Stimulated activated naive CD8-positive, alpha-beta T cell treated with anti-CD3 and anti-CD28 coated beads, Interleukin-15, amount 100 ng/mL, for 72 hours (primary cell): ENCODE data around the gene DNAI1.

Experiments
- ATAC-seq: fragments of 150-1000 bp; cut with Tn5 transposase; 2 replicates; pipeline ENCODE4 v1.10.0; 2021; ENCODE audit warnings: mild to moderate bottlenecking, moderate library complexity
- DNase-seq, 2 donors: peaks; one replicate each; pipeline ENCODE4 v3.0.0; 2021 to 2022
- H3K27ac Mint-ChIP-seq, 2 donors: one replicate each; pipeline ENCODE4 v1.8.0; 2022; ENCODE audit warnings: mild to moderate bottlenecking in 2 of 2, mixed read lengths in 2 of 2, moderate library complexity in 2 of 2
- H3K27me3 Mint-ChIP-seq: one replicate; pipeline ENCODE4 v1.8.0; 2022; ENCODE audit warnings: mixed read lengths
- H3K4me1 Mint-ChIP-seq: one replicate; pipeline ENCODE4 v1.8.0; 2022; ENCODE audit warnings: mild to moderate bottlenecking, mixed read lengths
- H3K4me3 Mint-ChIP-seq, 2 donors: one replicate each; pipeline ENCODE4 v1.8.0; 2022; ENCODE audit warnings: mild to moderate bottlenecking in 2 of 2, mixed read lengths in 2 of 2, moderate library complexity in 1 of 2
- H3K9me3 Mint-ChIP-seq, 2 donors: one replicate each; pipeline ENCODE4 v1.8.0; 2022; ENCODE audit warnings: mixed read lengths in 2 of 2

The DNAI1 gene

GRCh38 chr9:34550016-34550680 is 91.5 kb downstream of the DNAI1 start:
- Mint-ChIP-seq H3K27ac (no peak overlapping the region), H3K27me3 (peaks cover 38% of the 10 kb centered on the region), H3K4me1 (no peaks in the 10 kb centered on the region), H3K9me3 (no peaks in the 10 kb centered on the region), H3K4me3 (no peak overlapping the region)
- no peak for ATAC-seq
- peak in 1 of 2 donors; percentile 5 for DNase-seq

GRCh38 chr9:34550681-34551270 is 92.2 kb downstream of the DNAI1 start:
- DNase-seq (peak in 1 of 2 donors; percentile 4), ATAC-seq (no peak)
- Mint-ChIP-seq H3K27me3 (peaks cover 32% of the 10 kb centered on the region), H3K27ac (no peak overlapping the region), H3K4me3 (no peak overlapping the region), H3K9me3 (no peaks in the 10 kb centered on the region), H3K4me1 (no peaks in the 10 kb centered on the region)

GRCh38 chr9:34551751-34552605 is 93.4 kb downstream of the DNAI1 start:
- DNase-seq: peak in 1 of 2 donors; percentile 2
- no peak for ATAC-seq
- Mint-ChIP-seq H3K4me1 (no peaks in the 10 kb centered on the region), H3K9me3 (no peaks in the 10 kb centered on the region), H3K4me3 (no peak overlapping the region), H3K27ac (no peak overlapping the region), H3K27me3 (peaks cover 28% of the 10 kb centered on the region)

- ATAC-seq (no peak), DNase-seq (no peak)
- Mint-ChIP-seq H3K4me3 (no peak overlapping the region), H3K4me1 (no peaks in the 10 kb centered on the region), H3K27ac (no peak overlapping the region), H3K27me3 (peaks cover 27% of the 10 kb centered on the region), H3K9me3 (no peaks in the 10 kb centered on the region)
These were observed 94.0 kb downstream of the DNAI1 start for GRCh38 chr9:34552606-34552981.

- H3K4me1 Mint-ChIP-seq: no peaks in the 10 kb centered on the region
- ATAC-seq (no peak), DNase-seq (no peak)
- no peaks in the 10 kb centered on the region for H3K9me3 Mint-ChIP-seq
- no peak overlapping the region for H3K27ac Mint-ChIP-seq
- peaks cover 27% of the 10 kb centered on the region for H3K27me3 Mint-ChIP-seq
- no peak overlapping the region for H3K4me3 Mint-ChIP-seq
These were observed 94.4 kb downstream of the DNAI1 start for GRCh38 chr9:34552986-34553385.

GRCh38 chr9:34553511-34554021 is 95.0 kb downstream of the DNAI1 start:
- ATAC-seq (no peak), DNase-seq (no peak)
- H3K4me3 Mint-ChIP-seq: no peak overlapping the region
- no peak overlapping the region for H3K27ac Mint-ChIP-seq
- H3K9me3 Mint-ChIP-seq: no peaks in the 10 kb centered on the region
- peaks cover 22% of the 10 kb centered on the region for H3K27me3 Mint-ChIP-seq
- H3K4me1 Mint-ChIP-seq: no peaks in the 10 kb centered on the region

GRCh38 chr9:34554211-34555001 is 95.8 kb downstream of the DNAI1 start:
- no peak for ATAC-seq
- no peak for DNase-seq
- Mint-ChIP-seq H3K4me3 (no peak overlapping the region), H3K4me1 (no peaks in the 10 kb centered on the region), H3K27me3 (peaks cover 30% of the 10 kb centered on the region), H3K27ac (no peak overlapping the region), H3K9me3 (no peaks in the 10 kb centered on the region)

- Mint-ChIP-seq H3K4me3 (no peak overlapping the region), H3K27ac (no peak overlapping the region), H3K9me3 (no peaks in the 10 kb centered on the region), H3K27me3 (peaks cover 35% of the 10 kb centered on the region), H3K4me1 (no peaks in the 10 kb centered on the region)
- no peak for ATAC-seq
- no peak for DNase-seq
These were observed 96.4 kb downstream of the DNAI1 start for GRCh38 chr9:34555002-34555348.

GRCh38 chr9:34555500-34555899 is 96.9 kb downstream of the DNAI1 start:
- no peaks in the 10 kb centered on the region for H3K4me1 Mint-ChIP-seq
- no peak for ATAC-seq

GRCh38 chr9:34555936-34556525 is 97.4 kb downstream of the DNAI1 start:
- Mint-ChIP-seq H3K9me3 (no peaks in the 10 kb centered on the region), H3K27ac (no peak overlapping the region), H3K4me3 (no peak overlapping the region), H3K4me1 (no peaks in the 10 kb centered on the region), H3K27me3 (peaks cover 41% of the 10 kb centered on the region)
- DNase-seq (no peak), ATAC-seq (no peak)

More at GRCh38 chr9:34555500-34555899, 96.9 kb downstream of the DNAI1 start:
- no peak overlapping the region for H3K4me3 Mint-ChIP-seq
- DNase-seq: no peak
- peaks cover 40% of the 10 kb centered on the region for H3K27me3 Mint-ChIP-seq
- no peak overlapping the region for H3K27ac Mint-ChIP-seq
- no peaks in the 10 kb centered on the region for H3K9me3 Mint-ChIP-seq

GRCh38 chr9:34556949-34557348 is 98.3 kb downstream of the DNAI1 start:
- ATAC-seq (no peak), DNase-seq (no peak)
- H3K4me3 Mint-ChIP-seq: no peak overlapping the region
- peaks cover 41% of the 10 kb centered on the region for H3K27me3 Mint-ChIP-seq
- H3K27ac Mint-ChIP-seq: no peak overlapping the region
- no peaks in the 10 kb centered on the region for H3K9me3 Mint-ChIP-seq
- H3K4me1 Mint-ChIP-seq: no peaks in the 10 kb centered on the region

- no peaks in the 10 kb centered on the region for H3K4me1 Mint-ChIP-seq
- H3K27ac Mint-ChIP-seq: no peak overlapping the region
- no peak for DNase-seq
- no peaks in the 10 kb centered on the region for H3K9me3 Mint-ChIP-seq
- H3K27me3 Mint-ChIP-seq: peaks cover 42% of the 10 kb centered on the region
- H3K4me3 Mint-ChIP-seq: no peak overlapping the region
- no peak for ATAC-seq
These were observed 99.1 kb downstream of the DNAI1 start for GRCh38 chr9:34557426-34558321.

- Mint-ChIP-seq H3K27me3 (peaks cover 49% of the 10 kb centered on the region), H3K27ac (no peak overlapping the region), H3K4me1 (no peaks in the 10 kb centered on the region), H3K9me3 (no peaks in the 10 kb centered on the region), H3K4me3 (no peak overlapping the region)
- no peak for ATAC-seq
- DNase-seq: no peak
These were observed 99.8 kb downstream of the DNAI1 start for GRCh38 chr9:34558364-34558763.

GRCh38 chr9:34558919-34559623 is 100.5 kb downstream of the DNAI1 start:
- no peak for DNase-seq
- H3K9me3 Mint-ChIP-seq: no peaks in the 10 kb centered on the region
- ATAC-seq: no peak
- peaks cover 56% of the 10 kb centered on the region for H3K27me3 Mint-ChIP-seq
- H3K4me3 Mint-ChIP-seq: no peak overlapping the region
- peak overlapping the region in 1 of 2 donors; percentile 28 for H3K27ac Mint-ChIP-seq
- H3K4me1 Mint-ChIP-seq: no peaks in the 10 kb centered on the region
